ENCODE measurements around the gene WDR49. TPM values are rescaled to one million over a fixed set of nuclear protein-coding genes. Genes with fewer than 3 reads are reported as not detected.

The WDR49 gene
- total RNA-seq, 1 donor: under 0.01 TPM

DNA sequence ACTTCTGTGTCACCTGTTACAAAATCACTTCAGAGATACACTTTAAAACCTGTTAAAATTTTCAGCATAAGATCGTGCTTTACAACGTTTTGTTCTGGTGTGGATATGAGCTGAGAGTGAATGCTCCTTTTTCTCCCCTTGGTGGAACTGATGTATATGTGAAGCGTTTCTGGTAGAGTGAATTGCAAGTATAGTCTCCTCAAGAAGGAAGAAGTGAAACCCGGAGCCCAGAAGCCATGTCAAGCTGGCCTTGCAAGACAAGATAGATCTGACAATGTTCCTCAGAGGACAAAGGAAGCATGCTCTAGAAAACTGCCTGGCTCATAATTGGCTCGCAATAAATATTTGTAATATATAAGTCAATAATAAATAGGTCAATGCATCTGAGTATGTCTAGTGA, 203.5 kb downstream of the WDR49 start:
- TF ChIP-seq, protein P1, sequence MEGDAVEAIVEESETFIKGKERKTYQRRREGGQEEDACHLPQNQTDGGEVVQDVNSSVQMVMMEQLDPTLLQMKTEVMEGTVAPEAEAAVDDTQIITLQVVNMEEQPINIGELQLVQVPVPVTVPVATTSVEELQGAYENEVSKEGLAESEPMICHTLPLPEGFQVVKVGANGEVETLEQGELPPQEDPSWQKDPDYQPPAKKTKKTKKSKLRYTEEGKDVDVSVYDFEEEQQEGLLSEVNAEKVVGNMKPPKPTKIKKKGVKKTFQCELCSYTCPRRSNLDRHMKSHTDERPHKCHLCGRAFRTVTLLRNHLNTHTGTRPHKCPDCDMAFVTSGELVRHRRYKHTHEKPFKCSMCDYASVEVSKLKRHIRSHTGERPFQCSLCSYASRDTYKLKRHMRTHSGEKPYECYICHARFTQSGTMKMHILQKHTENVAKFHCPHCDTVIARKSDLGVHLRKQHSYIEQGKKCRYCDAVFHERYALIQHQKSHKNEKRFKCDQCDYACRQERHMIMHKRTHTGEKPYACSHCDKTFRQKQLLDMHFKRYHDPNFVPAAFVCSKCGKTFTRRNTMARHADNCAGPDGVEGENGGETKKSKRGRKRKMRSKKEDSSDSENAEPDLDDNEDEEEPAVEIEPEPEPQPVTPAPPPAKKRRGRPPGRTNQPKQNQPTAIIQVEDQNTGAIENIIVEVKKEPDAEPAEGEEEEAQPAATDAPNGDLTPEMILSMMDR (IDR thresholded peaks at IDR 0.05; ENCODE audit: insufficient read depth, low read depth, low read length): no peak
- no peak overlapping the region for H3K4me3 ChIP-seq (ENCODE audit: low read depth, low read length)
- no peak for DNase-seq (ENCODE audit: low read depth)

DNA sequence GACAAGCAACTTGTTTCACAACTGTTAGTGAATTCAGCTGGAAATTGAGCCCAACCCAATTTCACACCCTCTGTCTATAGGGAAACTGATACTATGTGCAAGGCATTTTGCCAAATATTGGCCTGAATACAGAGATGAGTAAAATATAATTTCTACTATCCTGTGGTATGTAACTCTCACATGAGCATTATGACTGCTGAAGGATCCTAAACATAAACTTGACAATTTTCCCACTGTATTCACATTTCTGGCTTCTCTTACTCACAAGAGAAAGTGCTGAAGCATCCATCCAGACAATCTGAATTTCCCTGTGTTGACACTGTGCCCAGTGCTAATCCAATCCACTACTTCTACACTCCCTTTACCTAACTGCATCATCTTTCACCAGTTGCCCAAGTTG, 208.3 kb downstream of the WDR49 start:
- TF ChIP-seq, protein P1 (IDR thresholded peaks at IDR 0.05; ENCODE audit: insufficient read depth, low read depth, low read length): no peak
- DNase-seq (ENCODE audit: low read depth): no peak
- H3K4me3 ChIP-seq (ENCODE audit: low read depth, low read length): no peak overlapping the region

DNA sequence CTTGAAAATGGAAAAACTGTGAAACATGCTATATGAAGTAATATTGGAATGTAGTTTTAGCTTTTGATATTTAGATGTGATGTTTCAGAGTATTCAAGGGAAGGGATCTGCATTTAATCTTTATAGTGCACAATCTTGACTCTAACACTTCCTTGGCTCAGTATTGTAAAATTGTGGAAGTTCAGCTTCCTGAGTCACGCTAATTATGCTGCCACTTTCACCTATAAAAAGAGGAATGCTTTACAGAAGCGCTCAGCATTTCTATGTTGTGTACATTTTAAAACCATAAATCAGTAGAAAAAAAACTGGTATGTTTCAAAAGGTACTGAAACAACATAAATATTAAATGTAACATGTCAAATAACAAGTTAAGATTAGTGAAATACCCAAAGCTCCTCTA, 212.5 kb downstream of the WDR49 start:
- no peak overlapping the region for H3K4me3 ChIP-seq (ENCODE audit: low read depth, low read length)
- DNase-seq (ENCODE audit: low read depth): no peak
- TF ChIP-seq, protein P1 (IDR thresholded peaks at IDR 0.05; ENCODE audit: insufficient read depth, low read depth, low read length): no peak

DNA sequence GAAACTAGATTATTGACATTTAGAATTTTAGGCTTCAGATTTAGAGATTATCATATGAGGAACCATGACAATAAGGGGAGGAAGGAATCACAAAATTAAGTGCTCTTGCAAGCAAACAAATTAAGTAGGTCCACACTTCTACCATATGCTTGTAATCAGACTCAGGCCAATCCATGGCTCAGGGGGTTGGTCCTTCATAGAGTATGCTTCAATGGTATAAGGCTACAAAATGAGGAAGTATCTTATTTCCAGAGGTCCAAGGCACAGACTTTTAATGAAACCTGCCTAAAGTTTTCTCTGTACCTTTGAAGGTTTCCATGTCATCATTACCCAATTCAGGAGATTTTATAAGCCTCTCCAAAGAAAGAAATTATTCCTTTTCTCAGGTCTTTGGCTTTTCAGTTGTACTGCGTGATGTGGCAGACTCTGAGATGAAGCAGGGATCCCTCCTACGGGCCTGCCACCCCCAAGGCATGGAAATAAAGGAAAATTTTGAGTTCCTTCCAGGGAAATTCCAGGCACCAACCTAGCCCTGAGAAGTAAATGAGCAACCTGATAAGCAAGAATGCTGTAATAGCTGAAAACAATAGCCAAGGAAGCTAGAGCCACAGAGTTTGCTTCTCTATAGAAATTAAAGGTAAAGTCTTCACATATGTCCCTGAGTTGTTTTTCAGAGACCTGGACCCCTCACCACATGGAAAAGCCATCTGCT, 216.2 kb downstream of the WDR49 start:
- TF ChIP-seq, protein P1 (IDR thresholded peaks at IDR 0.05; ENCODE audit: insufficient read depth, low read depth, low read length): no peak
- no peak for DNase-seq (ENCODE audit: low read depth)
- H3K4me3 ChIP-seq (ENCODE audit: low read depth, low read length): no peak overlapping the region

Small RNAs within 50 kb of the gene (small RNA-seq; reads per million reads assigned to genes)
- not detected for gene HMGN1P8

Other genes starting within 250 kb of the WDR49 start
- not detected in 2 replicates for gene SERPINI2, start 179.9 kb downstream of the WDR49 start, total RNA-seq
- 79.9 and 84.1 TPM in 2 replicates for gene PDCD10, start 81.0 kb upstream of the WDR49 start, total RNA-seq
- 2.2 and 2.6 TPM in 2 replicates for gene SERPINI1, start 81.8 kb upstream of the WDR49 start, total RNA-seq

All from fibroblast of villous mesenchyme (primary cell).